Suppressor macrophage treated with lipopolysaccharide for 1 hour (primary cell): Measurements from ENCODE around the gene MIA.
A peak's percentile ranks its signal among the peaks of the same experiment; 100 is the strongest.
"Not testable (repeated sequence)": the region's sequence is repeated elsewhere in the genome, so short reads cannot be mapped to it uniquely, and the experiment has no call there.

ENCODE experiments used
- DNase-seq, 3 donors: peaks; one replicate each; pipeline ENCODE4 v3.0.0-alpha.2; 2020 to 2022

The MIA gene

DNA sequence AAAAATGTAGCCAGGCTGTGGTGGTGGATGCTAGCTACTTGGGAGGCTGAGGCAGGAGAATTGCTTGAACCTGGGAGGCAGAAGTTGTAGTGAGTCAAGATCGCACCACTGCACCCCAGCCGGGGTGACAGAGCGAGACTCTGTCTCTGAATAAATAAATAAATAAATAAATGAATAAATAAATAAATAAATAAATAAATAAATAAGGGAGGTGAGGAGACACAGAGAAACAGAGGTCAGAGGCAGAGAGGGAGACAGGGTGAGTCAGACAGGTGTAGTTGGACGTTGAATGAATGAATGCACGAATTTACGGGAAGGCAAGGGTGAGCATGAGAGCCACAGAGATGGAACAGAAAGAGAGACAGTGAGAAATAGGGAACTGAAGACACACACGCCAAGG lies 5.8 kb downstream of the MIA start:
- DNase-seq, result no peak

DNA sequence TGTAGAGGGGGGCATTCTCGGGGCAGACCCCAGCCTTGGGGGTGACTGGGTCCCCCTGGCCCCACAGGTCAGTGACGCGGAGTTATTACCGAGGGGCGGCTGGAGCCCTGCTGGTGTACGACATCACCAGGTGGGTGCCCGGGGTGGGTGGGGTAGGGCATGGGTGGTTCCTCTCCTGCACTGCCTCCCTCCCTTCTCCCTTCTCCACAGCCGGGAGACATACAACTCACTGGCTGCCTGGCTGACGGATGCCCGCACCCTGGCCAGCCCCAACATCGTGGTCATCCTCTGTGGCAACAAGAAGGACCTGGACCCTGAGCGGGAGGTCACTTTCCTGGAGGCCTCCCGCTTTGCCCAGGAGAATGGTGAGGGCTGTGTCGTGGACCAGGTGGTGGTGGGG lies 8.4 kb downstream of the MIA start:
- no peak for DNase-seq

DNA sequence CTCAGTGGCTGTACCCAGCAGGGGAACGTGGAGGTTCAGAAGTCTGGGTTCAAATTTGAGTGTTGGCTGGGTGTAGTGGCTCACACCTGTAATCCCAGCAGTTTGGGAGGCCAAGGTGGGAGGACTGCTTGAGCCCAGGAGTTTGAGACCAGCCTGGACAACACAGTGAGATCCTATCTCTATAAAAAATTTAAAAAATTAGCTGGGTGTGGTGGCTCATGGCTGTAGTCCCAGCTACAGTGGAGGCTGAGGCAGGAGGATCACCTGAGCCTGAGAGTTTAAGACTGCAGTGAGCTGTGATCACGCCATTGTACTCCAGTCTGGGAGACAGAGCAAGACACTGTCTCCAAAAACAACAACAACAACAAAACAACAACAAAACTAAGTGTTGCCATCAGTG lies 8.8 kb downstream of the MIA start:
- not testable (repeated sequence) for DNase-seq

DNA sequence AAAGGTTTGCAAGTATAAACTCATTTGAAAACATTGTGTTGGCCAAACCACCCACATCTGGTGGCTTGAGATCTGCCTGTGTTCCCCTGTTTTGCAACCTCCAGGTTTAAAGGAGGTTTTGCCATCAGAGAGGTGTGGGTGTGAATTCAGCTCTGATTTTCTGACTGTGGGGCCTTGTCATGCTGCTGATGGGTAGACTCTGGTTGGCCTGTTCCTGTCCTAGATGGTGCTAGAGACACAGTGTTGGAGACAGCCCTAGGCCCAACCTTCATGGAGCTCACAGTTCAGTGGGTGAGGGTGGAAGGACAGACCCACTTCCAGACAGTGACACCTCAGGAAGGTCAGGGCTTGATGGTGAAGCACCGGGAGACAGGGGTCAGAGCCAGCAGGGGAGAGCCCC lies 10.2 kb downstream of the MIA start:
- DNase-seq, result no peak

DNA sequence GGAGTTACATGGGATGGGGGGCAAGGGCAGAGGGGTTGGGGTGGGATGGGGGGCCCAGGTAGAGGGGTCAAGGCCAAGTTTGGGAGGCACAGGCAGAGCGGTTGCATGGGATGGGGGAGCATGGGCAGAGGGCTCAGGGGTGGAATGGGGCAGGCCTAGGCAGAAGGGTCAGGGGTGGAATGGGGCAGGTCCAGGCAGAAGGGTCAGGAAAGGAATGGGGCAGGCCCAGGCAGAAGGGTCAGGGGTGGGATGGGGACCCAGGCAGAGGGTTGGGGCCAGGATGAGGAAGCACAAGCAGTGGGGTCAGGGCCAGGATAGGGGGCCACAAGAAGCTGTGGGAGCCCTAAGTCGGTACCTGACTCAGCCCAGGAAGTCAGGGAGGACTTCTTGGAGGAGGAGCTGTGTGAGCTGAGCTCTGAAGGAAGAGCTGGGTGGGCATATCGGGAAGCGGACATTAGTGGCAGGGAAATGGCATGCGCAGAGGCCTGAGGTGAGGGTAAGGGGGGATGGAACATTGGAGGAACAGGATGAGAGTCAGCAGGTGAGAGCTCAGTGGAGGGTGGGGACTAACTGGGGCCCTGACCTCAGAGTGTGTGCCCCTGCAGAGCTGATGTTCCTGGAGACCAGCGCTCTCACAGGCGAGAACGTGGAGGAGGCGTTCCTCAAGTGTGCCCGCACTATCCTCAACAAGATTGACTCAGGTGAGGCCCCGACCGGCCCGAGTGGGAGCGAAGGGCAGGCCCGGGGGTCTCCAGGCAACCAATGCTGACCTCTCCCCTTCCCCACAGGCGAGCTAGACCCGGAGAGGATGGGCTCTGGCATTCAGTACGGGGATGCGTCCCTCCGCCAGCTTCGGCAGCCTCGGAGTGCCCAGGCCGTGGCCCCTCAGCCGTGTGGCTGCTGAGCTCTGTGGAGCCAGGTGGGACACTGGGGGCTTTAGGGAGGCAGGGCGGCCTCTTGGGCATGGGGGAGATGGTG lies 11.0 kb downstream of the MIA start:
- no peak for DNase-seq

DNA sequence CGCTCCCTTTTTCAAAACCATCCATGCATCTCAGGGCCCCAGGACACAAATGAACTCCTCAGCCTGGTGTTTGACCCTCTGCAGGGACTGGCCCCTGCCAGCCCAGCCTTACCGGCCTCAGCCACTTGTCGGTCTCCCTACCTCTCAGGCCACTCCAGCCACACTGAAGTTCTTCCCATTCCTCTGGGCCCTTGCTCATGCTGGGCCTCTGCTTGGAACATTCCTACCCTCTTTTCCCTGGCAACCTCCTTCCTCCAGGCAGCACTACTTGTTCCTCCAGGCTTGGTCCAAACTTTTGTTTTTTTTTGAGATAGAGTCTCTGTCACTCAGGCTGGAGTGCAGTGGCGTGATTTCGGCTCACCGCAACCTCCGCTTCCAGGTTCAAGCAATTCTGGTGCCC lies 16.0 kb downstream of the MIA start:
- no peak for DNase-seq

DNA sequence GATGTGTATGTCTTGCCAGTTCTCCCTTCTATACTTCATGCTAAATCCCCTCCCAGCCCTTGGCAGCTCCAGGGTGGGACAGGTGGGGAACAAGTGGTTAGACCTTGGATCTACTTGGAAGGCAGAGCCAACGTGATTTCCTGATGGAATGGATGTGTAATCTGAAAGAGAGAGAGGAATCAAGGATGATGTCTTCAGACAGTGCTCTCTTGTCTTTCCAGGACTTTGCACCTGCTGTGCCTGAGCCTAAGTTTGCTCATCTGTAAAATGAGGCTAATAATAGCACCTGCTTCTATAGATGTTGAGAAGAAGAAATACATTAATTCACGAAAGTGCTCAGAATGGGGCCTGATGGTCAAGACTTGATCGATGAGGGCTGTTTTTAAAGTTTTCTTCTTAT lies 16.7 kb downstream of the MIA start:
- no peak for DNase-seq

DNA sequence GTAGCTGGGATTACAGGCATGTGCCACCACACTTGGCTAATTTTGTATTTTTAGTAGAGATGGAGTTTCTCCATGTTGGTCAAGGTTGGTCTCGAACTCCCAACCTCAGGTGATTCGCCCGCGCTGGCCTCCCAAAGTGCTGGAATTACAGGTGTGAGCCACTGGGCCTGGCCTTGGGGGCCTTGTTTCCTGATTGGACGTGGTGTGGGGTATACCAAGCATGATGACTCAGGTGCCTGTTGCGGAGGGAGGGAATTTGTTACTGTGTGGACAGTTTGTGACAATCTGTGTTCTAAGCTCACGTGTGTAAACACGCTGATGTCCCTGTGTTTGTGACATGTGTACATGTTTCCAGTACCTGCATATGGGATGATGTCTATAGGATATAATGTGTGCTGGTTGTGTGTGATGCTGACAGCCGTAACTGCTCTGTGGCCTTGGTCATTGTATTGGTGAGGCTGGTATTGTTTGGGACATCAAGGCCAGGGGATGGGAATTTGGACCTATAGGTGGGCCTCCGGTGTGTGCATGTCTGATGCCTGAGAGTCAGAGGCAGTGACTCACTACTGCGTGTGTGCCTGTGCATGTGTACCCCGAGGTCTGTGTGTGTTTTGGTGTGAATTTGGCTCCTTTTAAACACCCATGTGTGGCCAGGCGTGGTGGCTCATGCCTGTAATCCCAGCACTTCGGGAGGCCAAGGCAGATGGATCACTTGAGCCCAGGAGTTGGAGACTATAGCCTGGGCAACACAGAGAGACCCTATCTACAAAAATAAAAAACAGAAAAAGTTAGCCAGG lies 22.0 kb downstream of the MIA start:
- no peak for DNase-seq

DNA sequence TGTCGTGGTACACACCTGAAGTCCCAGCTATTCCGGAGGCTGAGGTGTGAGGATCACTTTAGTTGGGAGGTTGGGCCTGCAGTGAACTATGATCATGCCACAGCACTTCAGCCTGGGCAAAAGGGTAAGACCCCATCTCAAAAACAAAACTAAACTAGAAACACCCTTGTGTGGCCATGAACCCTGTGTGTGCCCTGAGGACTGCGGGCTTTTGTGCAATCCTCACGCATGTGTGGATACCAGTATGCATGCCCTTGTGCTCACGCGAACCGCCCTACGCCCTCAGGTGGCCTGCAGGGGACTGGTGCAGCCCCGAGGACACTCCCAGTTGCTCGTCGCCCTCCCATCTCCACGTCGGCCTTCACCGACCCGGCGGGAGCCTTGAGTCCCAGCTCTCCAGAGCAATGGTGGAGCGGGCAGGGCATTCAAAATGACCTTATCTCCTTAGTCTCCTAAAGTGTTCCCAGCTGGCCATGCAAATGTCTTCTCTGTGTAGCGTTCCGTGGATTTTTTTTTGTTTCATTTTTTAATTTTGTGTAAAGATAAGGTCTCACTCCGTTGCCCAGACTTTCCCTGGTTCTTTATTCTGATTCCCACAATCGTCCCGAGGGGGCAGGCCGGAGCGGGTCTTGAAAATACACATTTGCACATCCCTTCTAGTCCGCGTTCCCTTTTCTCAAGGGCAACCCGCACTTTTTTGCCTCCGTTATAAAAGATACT lies 22.8 kb downstream of the MIA start:
- peak; percentile 40 to 68 (median 60) for DNase-seq

DNA sequence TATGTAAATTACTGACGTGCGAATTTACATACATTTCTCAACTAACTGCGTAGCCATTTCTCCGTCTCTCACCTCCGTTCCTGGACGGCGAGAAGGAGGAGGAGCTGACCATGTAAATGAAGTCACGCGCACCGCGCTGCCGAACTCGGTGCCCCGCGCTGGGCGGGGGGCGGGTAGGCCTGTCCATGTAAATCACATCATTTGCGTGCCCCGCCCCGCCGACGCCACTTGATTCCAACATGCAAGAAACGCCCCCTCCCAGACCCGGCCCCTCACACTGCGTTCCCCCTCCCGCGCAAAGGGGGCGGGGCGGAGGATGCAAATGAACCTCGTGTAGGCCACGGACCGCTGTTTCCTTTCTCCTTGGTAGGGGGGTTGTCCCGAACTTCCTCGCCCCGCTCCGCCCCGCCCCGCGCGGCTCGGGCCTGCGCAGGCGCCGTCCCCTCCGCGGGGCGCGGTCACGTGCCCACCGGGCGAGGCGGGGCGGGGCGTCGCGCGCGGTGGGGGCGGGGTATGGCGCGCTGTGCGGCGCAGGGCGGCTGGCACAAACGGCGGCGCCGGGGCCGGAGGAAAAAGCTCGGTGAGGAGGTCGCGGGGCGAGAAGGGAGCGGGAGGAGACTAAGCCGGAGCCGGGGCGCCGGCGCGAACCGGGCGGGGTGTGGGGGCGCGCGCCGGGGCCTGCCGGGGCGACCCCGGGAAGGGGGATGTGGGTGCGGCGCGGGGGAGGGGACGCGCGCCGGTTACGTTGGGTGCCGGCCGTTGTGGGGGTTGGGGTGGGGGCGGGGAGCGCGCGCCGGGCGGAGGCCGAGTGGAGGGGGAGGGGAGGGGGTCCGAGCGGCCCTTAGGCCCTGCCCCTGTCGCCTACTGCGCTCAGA lies 23.6 kb downstream of the MIA start, which contains the start of gene EGLN2:
Gene EGLN2 (plus strand): TSS at position 509 of the 875 bp plus-strand sequence. CDS start 1,382 bp downstream, outside the sequence.
- DNase-seq, result peak; percentile 100

DNA sequence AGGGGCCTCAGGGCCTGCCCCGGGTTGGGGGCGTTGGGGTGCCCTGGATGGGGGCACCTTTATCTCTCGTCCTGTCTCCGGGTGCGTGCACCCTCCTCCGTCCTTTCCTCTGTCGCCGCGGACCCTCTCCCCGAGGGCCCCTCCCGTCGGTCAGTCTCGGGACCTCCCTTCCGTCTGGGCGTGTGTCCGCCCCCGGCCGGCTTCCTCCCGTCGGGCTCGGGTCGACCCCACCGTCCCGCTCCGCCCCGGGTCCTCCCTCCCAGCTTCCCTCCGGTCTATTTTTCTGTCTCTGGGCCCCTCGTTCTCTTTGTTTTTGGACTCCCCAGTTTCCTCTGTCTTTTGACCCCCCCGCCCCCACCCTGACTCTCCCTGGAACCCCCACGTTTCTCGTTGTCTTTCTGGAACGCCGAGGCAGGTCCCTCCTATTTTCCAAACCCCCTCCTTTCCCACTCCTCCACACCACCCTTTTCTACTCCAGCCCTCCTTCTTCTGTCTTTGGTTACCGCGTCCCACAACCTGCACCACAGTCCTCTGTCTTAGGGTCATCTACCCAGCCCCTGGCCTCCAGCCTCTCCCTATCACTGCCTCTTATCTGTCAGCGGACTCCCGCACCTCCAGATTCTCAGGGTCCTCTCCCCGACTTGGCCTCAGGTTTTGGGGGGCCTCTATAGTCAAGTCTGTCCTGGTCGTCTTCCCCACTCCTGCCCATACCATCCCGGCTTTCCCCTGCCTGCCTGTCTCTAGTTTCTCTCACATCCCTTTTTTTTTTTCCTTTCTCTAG lies 24.4 kb downstream of the MIA start:
- peak; percentile 67 to 87 (median 72) for DNase-seq

DNA sequence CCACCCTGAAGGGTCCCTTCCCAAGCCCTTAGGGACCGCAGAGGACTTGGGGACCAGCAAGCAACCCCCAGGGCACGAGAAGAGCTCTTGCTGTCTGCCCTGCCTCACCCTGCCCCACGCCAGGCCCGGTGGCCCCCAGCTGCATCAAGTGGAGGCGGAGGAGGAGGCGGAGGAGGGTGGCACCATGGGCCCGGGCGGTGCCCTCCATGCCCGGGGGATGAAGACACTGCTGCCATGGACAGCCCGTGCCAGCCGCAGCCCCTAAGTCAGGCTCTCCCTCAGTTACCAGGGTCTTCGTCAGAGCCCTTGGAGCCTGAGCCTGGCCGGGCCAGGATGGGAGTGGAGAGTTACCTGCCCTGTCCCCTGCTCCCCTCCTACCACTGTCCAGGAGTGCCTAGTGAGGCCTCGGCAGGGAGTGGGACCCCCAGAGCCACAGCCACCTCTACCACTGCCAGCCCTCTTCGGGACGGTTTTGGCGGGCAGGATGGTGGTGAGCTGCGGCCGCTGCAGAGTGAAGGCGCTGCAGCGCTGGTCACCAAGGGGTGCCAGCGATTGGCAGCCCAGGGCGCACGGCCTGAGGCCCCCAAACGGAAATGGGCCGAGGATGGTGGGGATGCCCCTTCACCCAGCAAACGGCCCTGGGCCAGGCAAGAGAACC lies 25.1 kb downstream of the MIA start:
- DNase-seq, result no peak

DNA sequence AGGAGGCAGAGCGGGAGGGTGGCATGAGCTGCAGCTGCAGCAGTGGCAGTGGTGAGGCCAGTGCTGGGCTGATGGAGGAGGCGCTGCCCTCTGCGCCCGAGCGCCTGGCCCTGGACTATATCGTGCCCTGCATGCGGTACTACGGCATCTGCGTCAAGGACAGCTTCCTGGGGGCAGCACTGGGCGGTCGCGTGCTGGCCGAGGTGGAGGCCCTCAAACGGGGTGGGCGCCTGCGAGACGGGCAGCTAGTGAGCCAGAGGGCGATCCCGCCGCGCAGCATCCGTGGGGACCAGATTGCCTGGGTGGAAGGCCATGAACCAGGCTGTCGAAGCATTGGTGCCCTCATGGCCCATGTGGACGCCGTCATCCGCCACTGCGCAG lies 25.7 kb downstream of the MIA start:
- DNase-seq, result no peak

DNA sequence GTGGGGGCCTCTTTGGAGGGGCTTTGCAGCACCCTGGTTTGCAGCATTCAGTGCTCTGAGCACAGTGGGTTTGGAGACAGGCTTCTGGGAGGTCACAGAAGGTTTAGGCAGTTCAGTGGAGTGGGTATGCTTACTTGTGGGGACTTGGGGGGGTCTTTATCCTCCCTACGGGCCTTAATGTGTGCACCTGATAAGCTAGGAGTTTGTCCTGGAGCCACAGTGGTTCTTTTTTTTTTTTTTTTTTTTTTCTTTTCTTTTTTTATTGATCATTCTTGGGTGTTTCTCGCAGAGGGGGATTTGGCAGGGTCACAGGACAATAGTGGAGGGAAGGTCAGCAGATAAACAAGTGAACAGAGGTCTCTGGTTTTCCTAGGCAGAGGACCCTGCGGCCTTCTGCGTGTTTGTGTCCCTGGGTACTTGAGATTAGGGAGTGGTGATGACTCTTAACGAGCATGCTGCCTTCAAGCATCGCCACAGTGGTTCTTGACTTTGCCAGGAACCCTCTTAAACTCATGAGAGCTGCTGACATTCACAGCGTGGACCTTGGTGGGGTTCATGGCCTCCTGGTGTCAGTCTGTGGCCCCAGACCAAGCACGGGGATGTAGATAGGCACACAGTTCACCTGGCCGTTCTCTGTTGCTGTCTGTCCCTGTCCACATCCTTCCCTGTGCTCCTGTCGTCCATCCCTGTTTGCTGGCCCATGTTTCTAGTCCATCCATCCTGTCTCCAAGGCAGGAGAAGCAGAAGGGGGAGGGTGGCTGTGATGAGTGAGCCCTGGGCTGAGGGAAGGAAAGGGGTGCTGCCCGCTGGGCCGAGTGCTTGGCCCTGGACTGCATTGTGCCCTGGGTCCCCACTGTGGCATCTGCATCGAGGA lies 26.3 kb downstream of the MIA start:
- DNase-seq, result no peak

DNA sequence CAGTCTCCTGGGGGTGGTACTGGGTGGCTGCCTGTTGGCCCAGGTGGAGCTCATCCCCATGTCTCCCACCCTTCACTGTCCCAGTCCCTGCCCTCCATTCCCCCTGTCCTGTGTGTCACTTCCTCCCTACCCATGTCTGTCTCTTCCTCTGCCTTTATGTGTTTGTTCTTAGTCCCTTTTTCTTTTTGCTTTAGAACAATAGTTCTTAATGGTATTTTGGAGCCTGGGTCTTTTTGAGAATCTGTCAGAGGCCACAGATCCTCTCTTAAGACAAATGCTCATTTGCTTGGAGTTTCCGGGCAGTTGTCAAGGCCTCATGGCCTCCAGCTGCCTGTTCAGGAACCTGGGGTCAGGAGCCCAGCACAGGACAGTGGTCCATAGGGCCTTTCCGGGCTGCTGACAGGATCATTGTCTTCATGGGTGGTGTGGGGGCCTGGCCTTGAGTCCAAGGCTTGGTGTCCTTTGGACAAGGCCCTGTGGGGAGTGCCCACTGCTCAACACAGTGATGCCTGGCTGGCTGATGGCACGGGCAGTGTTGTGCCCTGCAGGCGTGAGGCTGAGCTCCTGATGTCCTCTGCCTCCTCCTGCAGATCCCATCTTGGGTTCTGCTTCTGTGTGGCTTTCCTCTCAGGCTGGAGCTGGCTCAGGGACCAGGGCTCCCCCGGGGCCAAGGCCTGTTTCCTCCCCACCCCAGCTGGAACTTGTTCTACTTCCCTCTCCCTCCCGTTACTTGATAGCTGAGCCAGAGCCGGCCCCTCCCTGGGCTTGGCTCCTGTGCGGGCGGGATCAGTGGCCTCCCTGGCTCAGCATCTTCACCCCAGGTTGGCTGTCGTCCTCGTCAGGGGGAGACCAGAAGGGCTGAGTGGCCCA lies 27.2 kb downstream of the MIA start:
- DNase-seq, result peak; percentile 36 to 57 (median 39)

DNA sequence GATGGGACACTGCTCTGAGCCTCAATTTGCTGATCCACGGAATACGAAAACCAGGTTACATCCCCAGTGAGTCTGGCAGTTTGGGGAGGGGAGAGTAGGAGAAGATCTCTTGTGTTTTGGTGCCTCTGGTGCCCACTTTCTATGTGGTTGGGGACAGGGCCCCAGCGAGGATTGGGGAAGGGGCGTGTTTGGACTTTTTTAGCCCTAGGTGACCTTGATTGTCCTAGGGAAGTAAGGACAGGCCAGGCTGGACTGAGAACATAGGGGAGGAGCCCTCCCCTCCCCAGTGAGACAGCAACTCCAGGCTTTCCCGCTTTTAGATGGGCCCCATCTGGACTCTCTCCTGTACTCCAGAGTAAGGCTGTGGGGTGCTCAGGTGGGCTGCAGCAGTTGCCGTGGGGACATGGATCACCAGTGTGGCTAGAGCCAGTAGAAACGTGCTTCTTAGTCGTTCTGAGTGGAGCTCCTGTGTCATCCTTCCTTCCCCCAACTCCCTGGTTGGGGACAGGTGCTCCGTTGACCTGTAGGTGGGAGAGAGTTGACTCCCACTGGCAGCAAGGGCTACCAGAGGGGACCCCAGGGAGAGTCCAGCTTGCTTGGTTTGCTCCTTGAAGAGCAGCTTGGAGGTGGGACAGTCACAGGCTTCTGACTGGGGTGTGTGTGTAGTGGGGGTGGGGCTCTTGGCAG lies 28.0 kb downstream of the MIA start:
- DNase-seq, result no peak

DNA sequence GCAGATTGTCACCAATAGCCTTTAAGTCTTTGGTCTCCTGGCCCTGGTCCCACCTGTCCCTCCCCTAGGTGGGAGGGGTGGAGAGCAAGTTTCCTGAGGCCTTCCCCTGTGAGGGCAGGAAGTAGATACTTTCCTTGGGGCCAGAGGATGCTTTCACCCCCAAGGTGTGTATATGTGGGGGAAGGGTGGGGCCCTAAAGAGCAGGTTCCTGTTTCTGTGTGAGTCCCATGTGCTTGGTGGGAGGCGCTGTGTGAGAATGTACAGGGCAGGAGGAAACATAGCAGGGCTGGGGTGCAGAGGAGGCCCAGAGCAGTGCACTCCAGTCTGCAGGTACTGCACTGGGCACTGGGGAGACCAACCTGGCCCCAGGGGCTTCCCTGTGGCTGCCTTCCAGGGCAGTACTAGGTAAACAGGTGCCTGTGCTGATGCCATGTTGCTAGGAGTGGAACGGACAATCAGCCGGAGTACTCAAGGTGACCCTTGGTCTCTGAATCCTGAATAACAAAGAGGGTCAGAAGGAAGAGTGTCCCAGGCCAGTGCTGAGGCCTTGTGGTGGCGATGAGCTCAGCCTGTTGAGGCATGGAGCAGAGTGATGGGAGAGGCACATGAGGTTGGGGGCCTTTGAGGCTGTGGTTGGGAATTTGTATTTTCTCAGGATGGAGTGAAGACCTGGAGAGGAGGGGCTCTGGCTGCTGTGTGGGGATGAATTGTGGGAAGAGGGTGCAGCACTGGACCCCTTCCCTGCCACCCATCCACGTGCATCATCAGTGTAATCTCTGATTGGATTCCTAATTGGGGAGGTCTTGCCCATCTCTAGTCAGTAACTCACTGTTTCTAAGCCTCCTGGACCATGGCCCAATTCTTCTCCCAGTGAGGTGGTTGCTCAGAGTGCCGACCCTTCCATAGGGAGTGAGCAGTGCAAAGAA lies 28.8 kb downstream of the MIA start:
- DNase-seq, result no peak
